ENCODE results near the gene STAMBPL1. TPM values are rescaled to one million over a fixed set of nuclear protein-coding genes. Genes with fewer than 3 reads are reported as not detected.

The STAMBPL1 gene
- total RNA-seq, 1 donor from 2014 or later, result 0.26 TPM

DNA sequence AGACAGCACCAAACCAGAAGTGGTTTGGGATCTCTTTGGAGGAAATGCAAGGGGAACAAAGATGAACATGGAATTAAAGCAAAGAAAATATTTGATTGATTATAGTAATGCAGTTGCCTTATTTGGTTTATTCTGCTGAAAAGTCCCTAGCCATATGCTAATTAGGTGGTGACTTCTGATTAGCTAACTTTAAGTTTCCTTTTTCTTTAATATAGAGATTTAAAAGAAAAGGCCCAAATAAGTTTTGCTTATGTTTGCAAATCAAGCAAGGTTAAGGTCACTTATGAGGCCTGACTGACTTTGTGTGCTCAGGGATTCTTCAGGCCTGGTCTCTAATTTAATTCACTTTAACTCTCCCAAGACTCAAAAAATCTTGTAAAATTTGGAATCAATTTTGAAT lies 22.2 kb upstream of the STAMBPL1 start:
- no peak for DNase-seq (ENCODE audit: low read depth in 2 of 2)

DNA sequence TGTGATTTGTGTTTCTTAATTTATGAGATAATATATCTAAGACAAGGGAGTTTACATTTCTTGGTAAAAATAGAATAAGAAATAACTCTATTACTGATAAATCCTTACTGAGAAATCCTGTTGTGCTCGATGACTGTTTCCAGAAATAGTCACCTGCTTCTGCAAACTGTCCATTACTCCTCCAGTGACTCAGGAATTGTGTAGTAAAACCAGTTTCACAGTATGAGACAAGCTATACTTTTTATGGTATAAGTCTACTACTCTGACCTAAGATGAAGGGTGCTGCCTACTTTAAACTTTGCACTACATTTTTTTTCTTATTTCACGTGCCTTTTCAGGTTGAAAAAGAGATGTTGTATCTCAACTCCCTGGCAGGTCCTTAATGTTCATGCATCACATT lies 21.6 kb upstream of the STAMBPL1 start:
- no peak for DNase-seq (ENCODE audit: low read depth in 2 of 2)

DNA sequence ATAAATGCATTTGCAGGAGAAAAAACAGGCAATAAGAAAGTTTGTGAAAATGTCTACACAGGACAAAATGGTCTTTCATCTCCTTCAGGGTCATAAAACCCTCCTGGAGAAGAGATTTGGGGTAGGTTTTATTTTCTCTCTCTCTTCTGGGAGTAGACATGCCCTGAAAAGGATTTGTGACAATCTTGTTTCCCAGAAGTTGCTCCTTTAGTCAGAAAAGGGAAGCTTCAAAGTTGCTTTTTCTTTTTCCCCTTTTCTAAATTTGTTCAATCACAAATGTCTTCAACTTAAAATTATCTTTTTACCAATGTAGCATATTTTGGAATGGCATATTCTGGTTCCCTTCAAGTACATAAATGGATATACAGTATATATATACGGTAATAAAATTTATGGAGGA lies 19.0 kb upstream of the STAMBPL1 start:
- no peak for DNase-seq (ENCODE audit: low read depth in 2 of 2)

DNA sequence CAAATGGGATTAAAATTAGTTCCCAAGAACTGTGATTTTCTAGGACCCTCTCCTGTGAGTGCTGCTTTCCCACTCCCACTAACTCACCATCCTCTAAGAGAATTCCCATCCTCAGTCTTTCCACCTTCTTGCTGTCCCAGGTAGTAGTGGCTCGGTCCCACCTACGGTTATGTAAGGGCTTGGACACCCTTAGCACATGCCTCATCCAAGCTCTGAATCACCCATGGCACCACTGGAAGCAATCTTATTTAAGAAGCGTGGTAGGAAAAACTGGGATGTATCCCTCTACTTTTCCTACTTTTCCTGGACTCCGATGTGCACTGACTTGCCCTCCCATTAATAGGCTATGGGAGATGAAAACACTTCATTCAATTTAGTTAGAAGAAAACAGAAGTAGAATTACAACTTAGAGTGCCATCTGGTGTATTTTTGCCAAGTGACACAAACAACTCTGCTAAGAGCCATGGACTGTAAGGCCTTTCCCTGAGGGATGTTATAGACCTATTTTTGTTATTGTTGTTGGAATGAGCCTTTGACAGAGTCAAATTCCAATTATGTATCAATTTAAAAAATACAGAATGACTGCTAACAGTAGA lies 14.7 kb upstream of the STAMBPL1 start:
- DNase-seq (ENCODE audit: low read depth in 2 of 2), result no peak

DNA sequence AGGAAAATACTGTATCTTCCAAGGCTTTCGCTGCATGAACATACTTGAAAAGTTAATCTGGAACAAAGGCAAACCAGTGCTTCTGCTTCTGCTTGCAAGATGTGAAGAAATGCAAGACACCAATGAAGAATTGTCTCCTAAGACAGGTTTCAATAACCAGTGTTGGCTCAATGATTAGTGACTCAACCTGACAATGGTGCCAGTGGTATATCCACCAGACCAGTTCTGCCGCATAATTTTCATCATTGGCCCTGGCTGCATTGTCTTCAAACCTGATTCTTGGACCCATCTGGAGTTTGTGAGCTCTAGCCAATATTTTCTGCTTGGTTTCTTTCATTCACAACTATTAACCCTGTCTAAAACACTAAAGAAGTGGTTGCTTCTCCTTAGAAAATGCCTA lies 13.6 kb upstream of the STAMBPL1 start:
- no peak for DNase-seq (ENCODE audit: low read depth in 2 of 2)

DNA sequence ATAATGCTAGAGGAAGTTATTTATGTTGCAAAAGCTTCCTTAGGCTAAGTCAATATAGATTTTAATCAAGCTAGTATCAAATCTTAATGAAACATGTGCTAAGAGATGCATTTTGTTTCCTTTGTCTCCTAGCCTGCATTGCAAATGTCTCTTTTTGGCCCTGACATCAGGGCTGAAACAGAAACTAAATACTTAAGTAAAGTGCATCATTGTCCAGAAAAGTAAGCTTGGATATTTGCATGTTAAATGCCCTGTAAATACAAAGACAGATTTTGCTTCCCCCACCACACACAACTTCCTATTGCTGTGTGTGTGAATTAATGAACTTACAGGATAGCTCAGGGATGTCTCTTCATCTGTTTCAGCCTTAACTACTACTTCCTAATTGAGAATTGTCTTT lies 10.0 kb upstream of the STAMBPL1 start:
- no peak for DNase-seq (ENCODE audit: low read depth in 2 of 2)

DNA sequence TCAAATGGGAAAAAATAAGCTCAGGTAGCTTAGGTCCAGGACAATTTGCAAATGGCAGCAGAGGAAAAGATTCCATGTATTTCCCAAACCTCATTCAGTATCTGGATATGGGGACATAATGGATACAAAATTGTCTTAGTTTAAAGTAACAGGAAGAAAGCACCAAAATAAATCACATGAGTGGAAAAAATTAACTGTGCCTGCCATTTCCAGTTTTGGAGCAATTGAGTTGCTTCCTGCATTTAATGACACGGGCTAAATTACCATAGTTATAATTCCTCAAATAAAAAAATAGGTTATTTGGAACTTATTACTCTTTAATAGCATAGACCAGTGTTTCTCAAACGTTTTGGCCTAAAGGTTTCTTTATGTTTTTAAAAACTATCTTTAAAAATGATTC lies 6.3 kb upstream of the STAMBPL1 start:
- peak in 1 of 2 donors; percentile 40 for DNase-seq (ENCODE audit: low read depth in 2 of 2)

DNA sequence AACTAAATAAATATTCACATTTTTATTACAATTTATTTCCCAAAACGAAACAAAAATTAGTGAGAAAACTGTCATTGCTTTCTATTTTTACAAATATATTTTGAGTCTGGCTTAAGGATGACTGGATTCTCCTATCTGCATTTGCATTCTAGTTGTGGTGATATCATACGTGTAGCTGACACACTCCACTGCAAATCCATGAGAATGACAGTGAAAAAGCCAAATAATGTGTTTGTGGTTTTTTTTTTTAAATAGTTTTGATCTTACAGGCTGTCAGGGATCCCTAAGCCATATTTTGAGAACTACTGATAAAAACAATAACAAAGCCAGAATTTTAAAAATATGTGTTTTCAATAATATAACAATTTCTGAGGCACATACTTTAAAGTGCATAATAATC lies 5.8 kb upstream of the STAMBPL1 start:
- no peak for DNase-seq (ENCODE audit: low read depth in 2 of 2)

DNA sequence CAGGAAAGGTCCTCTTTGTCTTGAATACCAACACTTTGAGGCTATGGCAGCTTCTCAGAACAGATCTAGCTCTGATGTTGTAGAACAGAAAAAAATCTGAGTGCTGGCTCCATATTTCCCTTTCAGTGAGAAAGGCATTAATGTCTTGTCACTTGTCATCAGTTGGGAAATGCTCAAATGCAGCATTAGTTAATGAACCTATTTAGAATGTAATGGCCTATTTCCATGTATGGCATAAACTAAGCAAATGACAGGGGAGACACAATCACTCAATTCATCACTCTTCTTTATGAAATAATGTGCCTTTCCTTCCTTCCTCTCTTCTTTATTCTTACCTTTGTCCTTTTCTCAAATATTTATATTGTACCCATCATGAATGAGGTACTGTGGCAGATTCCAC lies 5.0 kb upstream of the STAMBPL1 start:
- no peak for DNase-seq (ENCODE audit: low read depth in 2 of 2)

DNA sequence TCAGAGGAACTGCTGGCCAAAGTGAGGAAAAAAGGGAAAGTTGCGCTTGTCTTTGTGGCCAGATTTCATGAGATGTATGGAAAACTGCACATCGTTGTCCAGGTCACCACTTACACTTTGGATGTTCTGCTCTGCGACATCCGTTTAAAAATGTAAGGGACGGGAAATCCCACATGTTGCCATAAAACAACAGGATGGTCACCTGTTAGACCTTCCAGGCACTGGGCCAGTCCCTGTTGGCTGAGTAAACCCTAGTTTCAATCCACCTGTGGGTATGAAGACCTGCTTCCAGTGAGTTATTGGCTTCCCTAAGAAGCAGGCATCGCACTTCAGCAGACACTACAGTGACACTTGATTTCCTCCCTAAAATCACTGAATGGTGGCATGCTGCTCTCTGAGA lies 2.7 kb upstream of the STAMBPL1 start:
- no peak for DNase-seq (ENCODE audit: low read depth in 2 of 2)

DNA sequence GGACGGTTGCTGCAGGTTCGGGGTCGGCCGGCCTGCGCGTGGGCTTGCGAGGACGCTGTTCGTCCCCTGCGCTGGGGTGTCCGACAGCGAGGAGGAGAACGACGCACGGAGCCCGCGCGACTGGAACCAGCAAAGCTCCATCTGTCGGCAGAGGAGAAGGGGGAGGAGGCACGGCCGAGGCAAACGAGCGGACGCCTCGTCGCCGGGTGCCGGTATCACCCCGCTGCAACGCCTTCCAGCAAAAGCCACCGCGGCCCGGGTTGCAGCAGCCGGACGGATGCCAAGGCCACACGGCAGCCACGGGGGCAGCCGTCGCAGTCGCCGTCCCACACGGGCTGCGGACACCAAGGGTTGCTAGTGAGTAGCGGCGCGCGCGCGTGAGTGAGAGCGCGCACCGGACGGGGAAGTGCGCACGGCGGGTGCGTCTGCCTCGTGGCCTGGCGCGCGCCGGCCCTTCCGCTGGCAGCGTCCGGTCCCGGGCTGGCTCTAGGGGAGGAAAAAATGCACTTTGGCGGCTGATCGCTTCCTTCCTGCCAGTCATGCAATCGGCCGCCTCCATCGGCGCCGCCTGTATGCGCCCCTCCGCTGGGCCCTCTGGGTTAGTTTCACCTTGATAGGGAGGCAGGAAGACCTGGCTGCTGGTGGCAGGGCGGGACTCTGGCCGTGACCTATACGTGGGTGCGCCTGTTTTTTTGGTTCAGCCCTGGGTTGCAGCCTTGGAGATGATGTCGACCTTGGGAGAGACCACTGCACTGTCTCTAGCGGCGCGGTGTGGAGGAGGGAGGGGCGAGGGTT lies 434 bp downstream of the STAMBPL1 start:
- peak; percentile 73 to 85 for DNase-seq (ENCODE audit: low read depth in 2 of 2)

DNA sequence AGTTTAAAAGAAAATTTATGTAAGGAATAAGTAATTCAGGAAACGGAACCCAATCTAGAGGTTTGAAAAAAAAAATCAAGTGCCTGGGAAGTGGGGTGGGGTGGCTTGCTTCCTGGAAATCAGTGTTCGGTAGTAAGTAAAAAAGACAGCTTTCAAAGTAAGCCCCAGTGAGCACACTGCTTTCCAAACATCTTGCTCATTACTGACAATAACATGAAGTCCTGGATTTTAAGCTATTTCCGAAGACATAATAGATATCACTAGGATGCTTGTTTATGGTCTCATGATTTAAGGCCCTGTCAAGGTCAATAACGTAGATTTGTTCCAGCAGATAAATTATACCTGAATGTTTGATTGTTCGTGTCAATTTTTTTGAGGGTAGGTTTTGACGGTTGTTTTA lies 1.3 kb downstream of the STAMBPL1 start:
- DNase-seq (ENCODE audit: low read depth in 2 of 2), result no peak

DNA sequence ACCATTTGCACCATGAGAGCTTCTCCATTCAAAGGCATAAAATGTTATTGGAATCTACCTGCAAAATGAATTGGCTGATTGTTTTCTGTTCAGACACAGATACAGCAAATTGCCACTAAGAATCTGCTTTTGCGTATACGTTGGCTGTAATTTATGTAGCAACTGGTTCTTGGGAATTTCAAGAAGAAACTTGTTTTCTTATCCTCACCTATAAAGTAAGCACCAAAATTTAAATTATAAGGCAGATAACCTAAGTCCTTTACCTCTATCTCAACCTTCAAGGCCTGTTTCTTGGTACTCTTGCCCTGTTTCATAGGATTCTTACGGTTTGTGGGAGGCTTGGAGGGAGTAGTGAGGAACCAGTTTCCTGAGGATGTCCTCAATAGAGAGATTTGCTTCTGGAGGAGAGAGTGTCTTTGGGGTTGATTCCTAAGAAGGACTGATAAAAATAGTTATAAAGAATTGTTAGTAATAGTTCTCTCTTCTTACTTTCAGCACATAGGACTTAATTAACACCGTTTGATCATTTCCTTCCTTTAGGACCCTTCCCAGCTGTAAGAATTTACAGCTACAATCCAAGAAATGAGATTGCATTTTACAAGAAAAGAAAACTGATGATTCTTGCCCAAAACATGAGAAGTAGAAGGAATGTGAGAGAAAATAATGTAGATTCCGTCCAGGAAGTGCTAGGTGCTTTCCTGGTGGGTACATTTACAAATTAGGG lies 2.0 kb downstream of the STAMBPL1 start:
- DNase-seq (ENCODE audit: low read depth in 2 of 2), result peak in 1 of 2 donors; percentile 1

DNA sequence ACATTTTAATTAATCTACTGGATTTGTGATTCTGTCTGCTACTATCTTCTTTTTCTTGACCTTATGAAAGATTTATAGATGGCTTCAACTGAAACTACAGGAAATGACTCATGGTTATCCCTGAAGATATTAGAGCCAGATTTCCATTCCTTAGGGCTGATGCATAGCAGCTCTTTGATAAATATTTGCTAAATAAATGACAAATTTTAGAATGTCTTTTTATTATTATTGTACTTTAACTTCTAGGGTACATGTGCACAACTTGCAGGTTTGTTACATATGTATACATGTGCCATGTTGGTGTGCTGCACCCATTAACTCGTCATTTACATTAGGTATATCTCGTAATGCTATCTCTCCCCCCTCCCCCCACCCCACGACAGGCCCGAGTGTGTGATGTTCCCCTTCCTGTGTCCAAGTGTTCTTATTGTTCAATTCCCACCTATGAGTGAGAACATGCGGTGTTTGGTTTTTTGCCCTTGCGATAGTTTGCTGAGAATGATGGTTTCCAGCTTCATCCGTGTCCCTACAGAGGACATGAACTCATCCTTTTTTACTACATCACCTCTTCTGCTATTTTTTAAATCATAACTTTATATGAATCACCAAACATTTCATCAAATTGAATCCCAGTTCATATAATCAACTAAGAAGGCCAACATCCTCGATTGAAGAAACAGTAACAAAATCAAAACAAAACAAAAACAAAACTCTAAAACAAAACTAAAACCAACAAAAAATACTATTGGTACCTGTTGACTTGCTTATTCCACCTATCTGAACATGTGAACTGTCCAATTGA lies 2.8 kb downstream of the STAMBPL1 start:
- DNase-seq (ENCODE audit: low read depth in 2 of 2), result peak in 1 of 2 donors; percentile 58

DNA sequence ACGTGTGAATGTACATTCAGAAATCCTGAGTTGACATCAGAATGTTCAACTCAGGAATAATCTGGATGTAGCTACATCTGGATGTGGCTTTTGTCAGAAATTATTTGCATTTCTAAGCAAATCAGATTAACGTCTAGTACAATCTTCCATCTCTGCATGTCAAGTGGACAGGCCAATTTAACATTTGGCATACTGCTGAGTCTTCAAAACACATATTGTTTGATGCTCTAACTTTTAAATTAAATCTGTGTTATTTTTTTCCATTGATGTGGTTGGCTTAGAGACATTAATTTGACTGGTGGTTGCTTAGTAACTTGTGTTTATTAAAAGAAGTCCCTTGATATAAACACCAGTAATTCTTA lies 3.4 kb downstream of the STAMBPL1 start:
- DNase-seq (ENCODE audit: low read depth in 2 of 2), result no peak

DNA sequence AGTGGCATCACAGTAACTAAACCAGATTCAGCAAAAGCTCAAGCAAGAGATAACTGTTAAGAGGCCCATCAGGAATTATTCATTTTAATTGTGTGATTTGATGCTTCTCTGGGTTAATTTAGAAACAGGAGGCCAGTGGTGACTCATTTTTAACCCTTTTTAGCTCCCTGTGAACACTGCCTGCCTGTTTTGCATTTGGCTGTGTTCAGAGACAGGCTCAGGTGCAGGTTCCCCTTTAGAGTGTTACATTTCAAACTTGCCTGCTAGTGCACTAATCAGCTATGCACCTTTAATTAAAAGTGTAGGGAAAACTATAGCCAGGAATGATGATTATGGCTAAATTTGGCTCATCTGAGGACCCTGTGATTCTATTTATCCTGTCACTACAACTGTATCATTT lies 6.5 kb downstream of the STAMBPL1 start:
- DNase-seq (ENCODE audit: low read depth in 2 of 2), result no peak

DNA sequence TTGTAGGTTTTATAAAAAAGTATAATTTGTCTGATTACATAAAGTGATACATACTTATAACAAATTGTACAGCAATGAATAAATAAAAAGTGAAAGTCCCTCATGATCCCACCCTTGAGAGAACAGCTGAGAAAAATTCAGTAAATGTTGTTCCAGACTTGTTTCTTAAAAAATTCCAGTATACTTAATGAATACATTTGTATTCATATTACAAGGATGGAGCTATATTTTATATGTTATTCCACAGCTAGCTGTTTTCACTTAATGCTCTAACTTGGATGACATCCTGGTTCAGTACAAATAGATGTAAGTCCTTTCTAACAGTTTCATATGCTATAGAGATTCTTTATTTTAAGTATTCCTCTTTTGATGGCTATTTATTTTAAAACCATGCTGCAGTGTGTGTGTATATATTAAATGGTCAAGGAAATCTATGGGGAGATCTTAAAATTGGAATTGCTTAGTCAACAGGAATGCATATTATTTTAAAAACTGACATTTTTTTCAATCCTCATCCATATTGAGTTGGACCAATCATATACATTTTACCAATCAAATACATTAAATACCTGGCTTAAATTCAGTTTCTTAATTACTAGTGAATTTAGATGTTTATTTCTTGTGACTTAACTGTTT lies 8.9 kb downstream of the STAMBPL1 start:
- no peak for DNase-seq (ENCODE audit: low read depth in 2 of 2)

DNA sequence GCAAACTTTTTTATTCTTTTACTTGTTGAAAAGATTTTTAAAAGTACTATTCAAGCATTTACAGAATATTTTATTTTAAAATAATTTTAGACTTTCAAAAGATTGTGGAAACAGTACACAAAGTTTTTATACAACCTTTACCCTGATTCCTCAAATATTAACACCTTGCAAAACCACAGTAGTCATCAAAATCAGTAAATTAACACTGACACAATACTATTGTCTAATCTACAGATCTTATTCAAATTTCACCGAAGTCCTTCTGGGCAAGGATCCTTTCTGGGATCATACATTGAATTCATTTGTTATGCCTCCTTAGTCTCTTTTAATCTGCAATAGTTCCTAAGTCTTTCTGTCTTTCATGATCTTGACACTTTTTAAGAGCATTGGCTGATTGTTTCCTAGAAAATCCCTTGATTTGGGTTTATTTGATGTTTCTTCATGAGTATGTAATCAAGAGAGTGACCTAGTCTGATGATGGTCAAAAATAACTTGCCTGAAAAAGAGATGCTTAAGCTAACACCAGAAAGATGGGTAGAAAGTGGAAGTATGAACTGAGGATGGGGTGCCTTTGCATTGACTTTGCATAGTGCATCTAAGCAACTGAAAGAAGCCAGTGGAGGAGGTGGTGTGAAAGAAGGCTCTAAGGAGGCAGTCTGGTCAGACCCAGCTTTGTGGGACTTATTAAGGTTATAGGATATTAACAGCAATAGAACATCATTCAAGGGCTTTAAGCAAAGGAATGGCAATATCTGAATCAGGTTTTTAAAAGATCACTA lies 9.7 kb downstream of the STAMBPL1 start:
- DNase-seq (ENCODE audit: low read depth in 2 of 2), result no peak

DNA sequence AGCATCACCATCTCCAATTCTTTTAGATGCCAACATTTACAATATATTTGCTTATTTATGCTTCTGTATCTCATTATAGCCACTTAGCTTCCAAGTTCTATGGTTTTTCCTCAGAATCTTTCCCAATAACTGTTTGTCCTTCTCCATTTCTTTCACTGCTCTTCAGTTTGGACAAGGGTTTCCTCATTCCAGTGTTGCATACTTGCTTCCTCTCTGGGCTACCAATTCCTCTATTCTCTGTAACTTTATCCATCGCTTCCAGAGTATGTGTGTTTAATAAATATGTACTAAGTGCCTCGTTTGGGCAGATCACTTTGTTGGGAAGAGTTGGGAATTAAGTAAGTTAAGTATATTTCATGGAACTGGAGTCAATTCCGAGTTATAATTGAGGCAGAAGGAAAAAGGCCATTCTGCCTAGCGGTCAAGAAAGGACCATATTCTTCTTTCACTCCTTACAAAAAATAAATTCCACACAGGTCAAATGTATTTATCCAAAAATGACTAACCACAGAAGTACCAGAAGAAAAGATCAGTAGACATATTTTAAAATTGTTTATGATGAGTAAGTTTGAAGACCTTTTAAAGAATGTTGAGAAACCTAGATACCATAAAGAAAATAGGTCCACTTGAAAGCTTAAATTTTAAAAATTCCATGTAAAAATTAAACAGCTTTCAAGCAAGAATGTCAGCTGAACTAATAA lies 10.8 kb downstream of the STAMBPL1 start:
- no peak for DNase-seq (ENCODE audit: low read depth in 2 of 2)
